ENCODE results near the gene F11R.
"Not testable (repeated sequence)": the region's sequence is repeated elsewhere in the genome, so short reads cannot be mapped to it uniquely, and the experiment has no call there.

Gene F11R

DNA sequence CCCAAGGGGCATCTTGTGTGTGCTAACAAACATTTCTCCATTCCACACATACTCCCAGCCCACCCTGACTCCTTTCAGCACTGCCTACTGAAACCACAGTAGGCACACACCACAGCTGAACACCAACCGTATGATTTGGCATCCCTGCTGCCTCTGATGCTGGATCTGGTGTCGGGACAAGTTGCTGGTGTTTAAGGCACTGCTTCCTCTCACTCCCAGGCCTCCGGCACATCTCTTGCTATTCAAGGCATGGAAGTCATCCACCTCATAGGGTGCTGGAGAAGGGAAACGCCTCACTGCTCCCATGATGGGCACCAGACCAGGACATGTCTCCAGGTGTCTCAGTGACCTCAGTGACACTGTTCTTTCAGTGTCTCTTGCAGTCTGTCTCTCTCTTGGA, 64.0 kb downstream of the F11R start:
- DNase-seq = no peak

DNA sequence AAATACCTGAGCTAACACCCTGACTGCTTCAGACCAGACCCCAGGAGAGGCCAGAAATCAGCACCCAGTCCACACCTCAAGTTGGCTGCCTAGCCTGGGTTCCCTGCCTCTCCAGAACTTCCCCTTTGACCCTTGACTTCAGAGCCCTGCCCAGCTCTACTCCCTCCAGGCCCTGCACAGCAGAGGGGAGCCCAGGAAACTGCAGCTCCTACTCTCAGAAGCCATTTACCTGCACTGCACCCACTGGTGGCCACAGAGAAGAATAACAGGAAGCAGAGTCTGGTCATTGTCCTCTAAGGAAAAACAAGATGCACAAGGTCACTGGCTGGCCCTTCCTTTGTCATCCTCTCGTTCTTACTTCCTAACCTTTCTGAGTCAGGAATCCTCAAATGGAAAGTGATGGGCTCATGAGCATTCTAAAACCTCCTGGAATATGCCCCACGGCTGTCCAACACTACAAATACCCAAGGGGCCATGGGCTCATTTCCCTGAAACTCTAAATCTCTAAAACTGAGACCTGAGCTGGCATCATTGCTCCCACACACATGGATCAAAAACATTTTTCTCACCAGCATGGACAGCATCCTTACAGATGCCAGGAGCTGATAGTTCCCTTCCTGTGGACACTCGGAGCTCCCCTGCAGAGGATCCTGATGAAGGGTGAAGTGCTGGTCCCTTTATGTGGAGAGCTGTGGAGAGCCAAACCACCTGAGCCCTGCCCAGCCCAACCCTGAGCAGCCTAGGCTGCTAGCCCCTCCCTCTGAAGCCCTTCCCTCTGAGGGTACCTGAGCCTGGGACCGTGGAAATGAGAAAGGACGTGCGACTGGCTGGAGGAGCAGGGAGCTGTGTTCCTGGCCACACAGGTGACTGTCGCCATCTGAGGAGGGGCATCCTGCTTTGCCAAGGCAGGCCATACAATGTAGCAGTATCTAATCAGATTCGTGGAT, 66.5 kb downstream of the F11R start, which contains the start of gene ITLN2:
Gene ITLN2 (minus strand): TSS at position 652 of the 947 bp plus-strand sequence. CDS start 68 bp downstream, at position 584.
- no peak for DNase-seq

DNA sequence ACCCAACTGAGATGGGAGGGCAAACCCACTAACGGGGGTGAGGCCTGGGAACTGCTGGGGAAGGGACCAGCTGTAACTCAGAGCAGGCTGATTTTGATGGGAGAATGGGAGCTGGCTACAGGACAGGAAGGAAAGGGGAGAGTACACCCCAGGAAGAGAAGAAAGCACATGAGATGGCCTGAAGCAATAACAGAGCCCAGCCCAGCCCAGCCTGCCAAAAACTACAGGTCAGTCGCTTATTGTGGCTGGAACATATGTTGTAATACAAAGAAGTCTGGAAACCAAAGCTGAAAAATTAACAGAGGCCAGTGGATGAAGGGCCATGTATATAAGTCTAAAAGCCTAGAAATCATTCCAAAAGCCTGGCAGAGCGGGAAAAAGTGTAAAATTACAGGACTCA, 67.9 kb downstream of the F11R start:
- no peak for DNase-seq

DNA sequence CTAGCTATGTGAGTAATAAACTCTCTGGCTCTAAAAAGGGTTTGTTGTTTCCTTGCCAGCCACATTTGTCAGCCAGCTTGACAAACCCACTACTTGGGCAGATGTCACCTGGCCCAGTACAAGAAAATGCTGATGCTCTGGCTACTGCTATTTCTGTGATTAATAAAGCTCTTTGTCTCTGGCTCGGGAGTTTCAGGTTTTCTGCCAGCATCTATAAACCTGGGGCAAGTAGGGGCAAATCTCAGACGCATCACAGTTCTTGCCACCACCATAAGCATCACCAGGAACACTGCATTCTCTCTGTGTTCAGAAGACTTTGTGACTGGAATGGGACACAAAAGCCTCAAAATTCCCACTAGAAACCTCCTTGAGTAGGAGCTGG, 68.8 kb downstream of the F11R start:
- no peak for DNase-seq

DNA sequence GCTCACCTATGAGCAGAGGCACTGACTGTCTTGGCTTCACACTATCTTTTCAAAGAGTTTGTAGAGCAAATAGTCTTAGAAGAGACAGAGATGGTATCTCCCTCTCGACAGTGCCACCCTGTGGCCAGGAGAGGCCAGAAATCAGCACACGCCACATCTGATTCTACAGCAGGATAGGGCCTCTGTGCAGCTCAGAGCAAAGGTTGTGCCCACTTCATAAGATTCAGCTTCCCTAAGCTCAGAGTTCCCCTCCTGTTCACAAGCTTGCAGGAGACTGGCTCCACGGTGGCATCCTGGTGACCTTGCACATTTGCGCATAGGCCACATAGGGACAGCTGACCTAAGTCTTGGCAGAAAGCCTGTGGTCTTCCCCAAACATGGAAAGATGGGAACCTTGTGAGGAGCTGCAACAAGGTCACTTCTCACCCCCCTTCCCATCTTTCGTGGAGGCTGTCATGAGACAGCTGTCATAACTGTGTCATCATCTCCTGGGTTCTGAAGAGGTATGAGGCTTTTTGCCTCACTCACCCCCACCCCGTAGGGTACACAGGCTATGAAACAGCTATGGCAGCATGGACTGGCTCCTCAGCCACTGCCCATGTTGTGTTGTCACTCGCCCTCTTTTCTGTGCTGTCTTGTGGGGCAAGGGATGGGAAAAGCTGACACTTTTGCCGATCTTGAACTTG, 69.4 kb downstream of the F11R start:
- no peak for DNase-seq

DNA sequence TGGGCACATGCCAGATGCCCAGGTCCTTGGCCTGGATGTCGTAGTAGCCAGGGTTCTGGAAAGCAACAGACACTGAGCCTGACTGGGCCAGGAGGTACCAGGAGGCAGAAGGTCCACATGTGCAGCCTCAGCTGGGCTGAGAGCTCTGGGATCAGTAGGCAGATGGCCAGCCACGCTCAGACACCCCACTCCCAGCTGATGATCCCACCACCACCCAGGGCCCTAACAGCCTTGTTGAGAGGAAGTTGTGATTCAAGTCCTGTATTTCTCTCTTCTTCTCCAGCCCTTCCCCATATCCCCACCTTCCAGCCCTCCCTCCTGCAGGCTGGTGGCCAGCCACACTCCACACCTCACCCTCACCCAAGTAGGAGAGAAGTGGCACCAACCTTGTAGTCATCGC, 70.3 kb downstream of the F11R start:
- DNase-seq = no peak

DNA sequence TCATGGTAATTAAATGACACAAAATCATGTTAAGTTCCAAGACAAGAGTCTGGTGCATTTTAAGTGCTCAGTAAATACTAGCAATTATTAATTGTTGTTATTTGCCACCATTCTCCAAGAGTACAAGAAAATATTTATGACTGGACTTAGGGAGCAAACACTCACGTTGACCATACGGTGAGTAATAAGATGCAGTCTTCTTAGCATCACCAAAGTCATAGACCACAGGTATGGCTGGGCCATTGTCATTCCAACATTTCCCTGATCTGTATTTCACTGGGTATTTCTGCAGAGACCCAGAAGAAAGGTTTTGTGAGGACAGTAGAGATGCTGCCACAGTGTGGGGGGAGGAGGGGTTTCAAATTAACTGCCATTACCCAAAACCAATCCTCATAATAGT, 71.1 kb downstream of the F11R start:
- no peak for DNase-seq

DNA sequence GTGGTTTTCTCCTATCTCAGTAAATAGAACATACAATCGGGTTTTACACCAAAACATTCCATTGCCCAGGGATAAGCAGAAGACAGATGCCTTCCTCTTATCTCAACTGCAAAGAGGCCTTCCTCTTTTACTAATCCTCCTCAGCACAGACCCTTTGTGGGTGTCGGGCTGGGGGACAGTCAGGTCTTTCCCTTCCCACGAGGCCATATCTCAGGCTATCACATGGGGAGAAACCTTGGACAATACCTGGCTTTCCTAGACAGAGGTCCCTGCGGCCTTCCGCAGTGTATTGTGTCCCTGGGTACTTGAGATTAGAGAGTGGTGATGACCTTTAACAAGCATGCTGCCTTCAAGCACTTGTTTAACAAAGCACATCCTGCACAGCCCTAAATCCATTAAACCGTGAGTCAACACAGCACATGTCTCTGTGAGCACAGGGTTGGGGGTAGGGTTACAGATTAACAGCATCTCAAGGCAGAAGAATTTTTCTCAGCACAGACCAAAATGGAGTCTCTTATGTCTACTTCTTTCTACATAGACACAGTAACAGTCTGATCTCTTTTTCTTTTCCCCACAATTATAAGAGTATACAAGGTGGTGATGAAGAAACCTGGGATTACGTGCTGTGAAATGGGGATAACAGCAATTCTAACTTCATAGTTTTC, 71.6 kb downstream of the F11R start:
- not testable (repeated sequence) for DNase-seq

DNA sequence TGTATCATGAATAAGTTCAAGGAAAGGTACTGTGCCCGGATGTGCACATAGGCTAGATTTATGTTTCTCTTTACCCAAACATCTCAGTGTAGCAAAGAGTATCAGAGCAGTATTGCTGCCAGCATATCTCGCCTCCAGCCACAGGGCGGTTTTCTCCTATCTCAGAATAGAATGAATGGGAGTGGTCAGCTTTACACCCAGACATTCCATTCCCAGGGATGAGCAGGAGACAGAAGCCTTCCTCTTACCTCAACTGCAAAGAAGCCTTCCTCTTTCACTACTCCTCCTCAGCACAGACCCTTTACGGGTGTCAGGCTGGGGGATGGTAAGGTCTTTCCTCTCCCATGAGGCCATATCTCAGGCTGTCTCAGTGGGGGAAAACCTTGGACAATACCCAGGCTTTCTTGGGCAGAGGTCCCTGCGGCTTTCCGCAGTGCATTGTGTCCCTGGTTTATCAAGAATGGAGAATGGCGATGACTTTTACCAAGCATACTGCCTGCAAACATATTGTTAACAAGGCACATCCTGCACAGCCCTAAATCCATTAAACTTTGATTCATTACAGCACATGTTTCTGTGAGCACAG, 73.7 kb downstream of the F11R start:
- DNase-seq = not testable (repeated sequence)

DNA sequence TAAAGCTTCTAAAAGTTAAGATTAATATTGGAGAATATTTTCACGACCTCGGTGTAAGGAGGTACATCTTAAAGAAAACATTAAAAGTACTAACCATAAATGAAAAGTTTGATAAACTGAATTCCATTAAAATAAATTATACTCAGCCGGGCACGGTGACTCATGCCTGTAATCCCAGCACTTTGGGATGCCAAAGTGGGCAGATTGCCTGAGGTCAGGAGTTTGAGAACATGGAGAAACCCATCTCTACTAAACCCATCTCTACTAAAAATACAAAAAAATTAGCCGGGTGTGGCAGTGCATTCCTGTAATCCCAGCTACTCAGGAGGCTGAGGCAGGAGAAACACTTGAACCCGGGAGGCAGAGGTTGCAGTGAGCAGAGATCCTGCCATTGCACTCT, 75.1 kb downstream of the F11R start:
- not testable (repeated sequence) for DNase-seq

Data from NCI-H1436 treated with DMSO at 0.1 percent for 48 hours (cell line).